ENCODE results near the gene FAM221A. TPM values are rescaled to one million over a fixed set of nuclear protein-coding genes. Genes with fewer than 3 reads are reported as not detected.
A peak's percentile ranks its signal among the peaks of the same experiment; 100 is the strongest.

FAM221A gene
- total RNA-seq, 1 experiment from 2014 or later: 12.0 TPM

DNA sequence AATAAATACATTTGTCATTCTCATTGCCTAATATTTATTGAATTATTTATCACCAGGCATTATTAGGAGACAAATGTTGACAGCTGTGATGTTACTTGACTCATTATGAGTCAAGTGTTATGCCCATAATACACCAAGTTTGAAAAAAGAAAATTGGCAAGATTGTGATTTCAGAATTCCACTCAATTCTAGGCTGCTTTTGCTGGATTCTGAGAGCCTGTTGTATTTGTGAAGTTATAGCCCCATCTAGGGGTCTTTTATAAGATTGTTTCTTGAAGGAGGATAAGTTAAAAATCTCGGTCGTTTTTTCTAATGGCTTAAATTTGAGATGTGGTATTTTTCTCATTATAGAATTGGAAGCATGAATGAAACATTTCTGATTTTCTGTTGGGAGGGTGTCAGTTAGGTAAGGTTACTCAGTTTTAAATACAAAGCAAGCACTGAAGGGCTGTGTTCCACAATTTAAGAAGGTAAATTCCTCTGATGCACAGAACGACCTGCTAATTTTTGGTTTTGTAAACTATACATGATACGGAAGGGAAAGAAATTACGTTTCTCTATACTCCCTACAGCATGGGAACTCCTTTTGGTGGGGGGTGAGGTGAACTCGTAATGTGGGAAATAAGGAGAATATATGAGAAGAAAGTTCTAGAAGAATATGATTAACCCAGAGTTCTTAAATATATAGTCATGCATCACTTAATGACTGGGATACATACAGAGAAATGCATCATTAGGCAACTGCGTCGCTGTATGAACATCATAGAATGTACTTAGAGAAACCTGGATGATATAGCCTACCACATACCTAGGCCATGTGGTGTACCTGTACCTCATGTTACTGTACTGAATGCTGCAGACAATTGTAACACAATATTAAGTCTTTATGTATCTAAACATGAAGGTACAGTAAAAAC, 32.6 kb downstream of the FAM221A start:
- Histone ChIP-seq H3K36me3 (ENCODE audit: insufficient read depth, low read length, poor library complexity, severe bottlenecking) (no peaks in the 10 kb centered on the region), H3K27me3 (replicated peaks; ENCODE audit: insufficient read depth, low read depth, low read length, poor library complexity) (no peaks in the 10 kb centered on the region), H3K4me3 (ENCODE audit: low read depth, low read length, poor library complexity, severe bottlenecking) (no peak overlapping the region), H3K27ac (ENCODE audit: low read depth, low read length, poor library complexity, severe bottlenecking) (no peak overlapping the region), H3K9me3 (ENCODE audit: low read depth, low read length, poor library complexity, severe bottlenecking) (no peaks in the 10 kb centered on the region), H3K4me1 (ENCODE audit: insufficient read depth, low read length, poor library complexity, severe bottlenecking) (no peaks in the 10 kb centered on the region)
- ChIA-PET POLR2A (ENCODE audit: low non-redundant PET) (no interaction called here), CTCF (interaction anchor here (1.0 kb wide), 2 partner anchors 141 to 166 kb away, joined by 3 to 6 read pairs; no protein-coding TSS in a partner anchor)
- no peak for TF ChIP-seq EZH2 (IDR thresholded peaks at IDR 0.05; ENCODE audit: borderline replicate concordance, low read depth, low read length, poor library complexity, severe bottlenecking)
- TF ChIP-seq, protein P1, sequence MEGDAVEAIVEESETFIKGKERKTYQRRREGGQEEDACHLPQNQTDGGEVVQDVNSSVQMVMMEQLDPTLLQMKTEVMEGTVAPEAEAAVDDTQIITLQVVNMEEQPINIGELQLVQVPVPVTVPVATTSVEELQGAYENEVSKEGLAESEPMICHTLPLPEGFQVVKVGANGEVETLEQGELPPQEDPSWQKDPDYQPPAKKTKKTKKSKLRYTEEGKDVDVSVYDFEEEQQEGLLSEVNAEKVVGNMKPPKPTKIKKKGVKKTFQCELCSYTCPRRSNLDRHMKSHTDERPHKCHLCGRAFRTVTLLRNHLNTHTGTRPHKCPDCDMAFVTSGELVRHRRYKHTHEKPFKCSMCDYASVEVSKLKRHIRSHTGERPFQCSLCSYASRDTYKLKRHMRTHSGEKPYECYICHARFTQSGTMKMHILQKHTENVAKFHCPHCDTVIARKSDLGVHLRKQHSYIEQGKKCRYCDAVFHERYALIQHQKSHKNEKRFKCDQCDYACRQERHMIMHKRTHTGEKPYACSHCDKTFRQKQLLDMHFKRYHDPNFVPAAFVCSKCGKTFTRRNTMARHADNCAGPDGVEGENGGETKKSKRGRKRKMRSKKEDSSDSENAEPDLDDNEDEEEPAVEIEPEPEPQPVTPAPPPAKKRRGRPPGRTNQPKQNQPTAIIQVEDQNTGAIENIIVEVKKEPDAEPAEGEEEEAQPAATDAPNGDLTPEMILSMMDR (conservative IDR thresholded peaks at IDR 0.05; ENCODE audit: low read depth, low read length): peak; percentile 62
- no TSS peak for BruUV-seq (replicated peaks)
- intact Hi-C loops (cut with micrococcal nuclease; ENCODE audit: unreplicated experiment): loop anchor here (1.0 to 5.0 kb wide), 3 partner anchors 142 to 440 kb away; no protein-coding TSS in a partner anchor
- peak; percentile 73 for DNase-seq (ENCODE audit: low spot score)

DNA sequence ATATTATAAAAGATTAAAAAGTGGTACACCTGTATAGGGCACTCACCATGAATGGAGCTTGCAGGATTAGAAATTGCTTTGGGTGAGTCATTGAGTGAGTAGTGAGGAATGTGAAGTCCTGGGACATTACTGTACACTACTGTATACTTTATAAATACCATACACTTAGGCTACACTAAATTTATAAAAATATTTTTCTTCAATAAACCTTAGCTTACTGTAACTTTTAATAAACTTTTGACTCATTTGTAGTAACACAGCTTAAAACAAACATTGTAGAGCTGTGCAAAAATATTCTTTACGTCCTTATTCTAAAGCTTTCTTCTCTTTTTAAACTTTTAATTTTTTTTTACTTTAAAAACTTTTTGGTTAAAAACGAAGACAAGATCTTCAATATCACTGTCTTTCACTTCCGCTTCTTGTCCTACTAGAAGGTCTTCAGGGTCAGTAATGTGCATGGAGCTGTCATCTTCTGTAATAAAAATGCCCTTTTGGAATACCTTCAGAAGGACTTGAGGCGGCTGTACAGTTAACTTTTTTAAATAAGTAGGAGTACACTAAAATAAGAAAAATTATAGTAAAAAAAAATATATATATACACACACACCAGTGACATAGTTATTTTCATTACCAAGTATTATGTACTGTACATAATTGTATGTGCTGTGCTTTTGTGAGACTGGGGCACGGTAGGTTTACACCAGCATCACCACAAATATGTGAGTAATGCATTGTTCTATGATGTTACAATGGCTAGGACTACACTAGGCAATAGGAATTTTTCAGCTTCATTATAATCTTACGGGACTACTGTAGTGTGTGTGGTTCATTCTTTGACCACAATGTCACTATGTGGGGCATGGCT, 33.5 kb downstream of the FAM221A start:
- intact Hi-C loops (cut with micrococcal nuclease; ENCODE audit: unreplicated experiment): loop anchor here (5.0 kb wide), 1 partner anchor 441 kb away; no protein-coding TSS in a partner anchor
- peak; percentile 6 for DNase-seq (ENCODE audit: low spot score)
- Histone ChIP-seq H3K27me3 (replicated peaks; ENCODE audit: insufficient read depth, low read depth, low read length, poor library complexity) (no peaks in the 10 kb centered on the region), H3K27ac (ENCODE audit: low read depth, low read length, poor library complexity, severe bottlenecking) (no peak overlapping the region), H3K4me3 (ENCODE audit: low read depth, low read length, poor library complexity, severe bottlenecking) (no peak overlapping the region), H3K36me3 (ENCODE audit: insufficient read depth, low read length, poor library complexity, severe bottlenecking) (no peaks in the 10 kb centered on the region), H3K4me1 (ENCODE audit: insufficient read depth, low read length, poor library complexity, severe bottlenecking) (no peaks in the 10 kb centered on the region), H3K9me3 (ENCODE audit: low read depth, low read length, poor library complexity, severe bottlenecking) (no peaks in the 10 kb centered on the region)
- no TSS peak for BruUV-seq (replicated peaks)
- POLR2A ChIA-PET (ENCODE audit: low non-redundant PET): no interaction called here
- TF ChIP-seq, protein P1 (conservative IDR thresholded peaks at IDR 0.05; ENCODE audit: low read depth, low read length): no peak
- TF ChIP-seq EZH2 (IDR thresholded peaks at IDR 0.05; ENCODE audit: borderline replicate concordance, low read depth, low read length, poor library complexity, severe bottlenecking): no peak
- CTCF ChIA-PET: interaction anchor here (1.7 kb wide), 1 partner anchor 167 kb away, joined by 6 read pairs; no protein-coding TSS in a partner anchor

DNA sequence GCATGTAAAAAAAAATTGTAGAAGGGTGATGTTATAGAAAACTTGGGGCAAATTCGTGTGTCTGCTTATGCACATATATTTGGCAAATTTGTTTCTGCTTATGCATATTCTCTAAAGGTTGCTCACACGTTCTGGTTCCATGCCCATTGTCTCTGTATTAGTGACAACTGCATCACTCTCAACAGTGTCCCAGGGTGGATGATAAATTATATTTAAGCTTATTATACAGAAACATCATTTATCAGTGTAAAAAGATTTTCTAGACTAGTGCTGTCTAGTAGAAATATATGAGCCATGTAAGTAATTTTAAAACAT, 34.1 kb downstream of the FAM221A start:
- H3K9me3 ChIP-seq (ENCODE audit: low read depth, low read length, poor library complexity, severe bottlenecking): no peaks in the 10 kb centered on the region
- no peak for TF ChIP-seq EZH2 (IDR thresholded peaks at IDR 0.05; ENCODE audit: borderline replicate concordance, low read depth, low read length, poor library complexity, severe bottlenecking)
- TF ChIP-seq, protein P1 (conservative IDR thresholded peaks at IDR 0.05; ENCODE audit: low read depth, low read length): no peak
- H3K27ac ChIP-seq (ENCODE audit: low read depth, low read length, poor library complexity, severe bottlenecking): no peak overlapping the region
- ChIA-PET CTCF (interaction anchor here (1.7 kb wide), 1 partner anchor 167 kb away, joined by 6 read pairs; no protein-coding TSS in a partner anchor), POLR2A (ENCODE audit: low non-redundant PET) (no interaction called here)
- no TSS peak for BruUV-seq (replicated peaks)
- H3K27me3 ChIP-seq (replicated peaks; ENCODE audit: insufficient read depth, low read depth, low read length, poor library complexity): no peaks in the 10 kb centered on the region
- no peak for DNase-seq (ENCODE audit: low spot score)
- H3K4me1 ChIP-seq (ENCODE audit: insufficient read depth, low read length, poor library complexity, severe bottlenecking): no peaks in the 10 kb centered on the region
- H3K36me3 ChIP-seq (ENCODE audit: insufficient read depth, low read length, poor library complexity, severe bottlenecking): no peaks in the 10 kb centered on the region
- H3K4me3 ChIP-seq (ENCODE audit: low read depth, low read length, poor library complexity, severe bottlenecking): no peak overlapping the region
- intact Hi-C loops (cut with micrococcal nuclease; ENCODE audit: unreplicated experiment): loop anchor here (5.0 kb wide), 1 partner anchor 442 kb away; no protein-coding TSS in a partner anchor

Data from A673 (cell line).